ENCODE results near the gene SLC6A18. TPM values are rescaled to one million over a fixed set of nuclear protein-coding genes. Genes with fewer than 3 reads are reported as not detected.
"Not testable (repeated sequence)": the region's sequence is repeated elsewhere in the genome, so short reads cannot be mapped to it uniquely, and the experiment has no call there.

The SLC6A18 gene
- total and polyA plus RNA-seq, 10 of the 15 experiments (the other 5 are each of a cell fraction or from before 2014, with no cell fraction given) = not detected

DNA sequence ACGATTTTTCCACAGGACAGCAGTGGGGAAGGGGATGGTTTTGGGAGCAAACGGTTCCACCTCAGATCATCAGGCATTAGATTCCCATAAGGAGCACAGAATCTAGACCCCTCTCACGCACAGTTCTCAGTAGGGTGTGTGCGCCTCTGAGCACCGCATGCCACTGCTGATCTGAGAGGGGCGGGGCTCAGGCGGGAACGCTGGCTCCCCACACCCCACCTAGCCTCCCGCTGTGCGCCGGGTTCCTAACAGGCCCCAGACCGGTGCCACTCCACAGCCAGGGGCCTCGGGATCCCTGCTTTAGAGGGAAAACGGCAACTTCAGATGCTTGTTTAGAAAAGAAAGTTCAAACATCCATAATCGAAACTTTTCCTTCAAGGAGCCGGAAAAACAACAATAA is 49.3 kb downstream of the SLC6A18 start:
- Histone ChIP-seq H2AFZ (ENCODE audit: control insufficient read depth, low read depth, low read length) (no peak overlapping the region), H3K4me1 (ENCODE audit: control insufficient read depth, insufficient read depth, low read length) (no peaks in the 10 kb centered on the region), H3K27ac (ENCODE audit: control insufficient read depth, insufficient read depth) (no peak overlapping the region), H3K27me3 (replicated peaks in 1 of 2; ENCODE audit: control insufficient read depth in 2 of 2, insufficient read depth in 2 of 2, low read length in 1 of 2) (no peaks in the 10 kb centered on the region), H3K9ac (ENCODE audit: control insufficient read depth, insufficient read depth, low read length) (no peak overlapping the region), H3K9me3 (replicated peaks; ENCODE audit: control insufficient read depth, insufficient read depth, low read length) (no peaks in the 10 kb centered on the region; the same call in 2 of the 3 replicates), H3K79me2 (ENCODE audit: control insufficient read depth, insufficient read depth, low read length) (no peaks in the 10 kb centered on the region), H3K36me3 (ENCODE audit: control insufficient read depth in 2 of 2, insufficient read depth in 2 of 2, low read length in 1 of 2) (peaks cover 0 to 18% of the 10 kb centered on the region in 2 experiments; a peak in 2 of 4 replicates), H3K4me2 (ENCODE audit: control insufficient read depth, insufficient read depth) (no peak overlapping the region), H3K4me3 (no peak overlapping the region), H4K20me1 (ENCODE audit: control insufficient read depth, insufficient read depth) (no peaks in the 10 kb centered on the region; the same call in 1 of the 2 replicates)
- intact Hi-C loops (cut with micrococcal nuclease; ENCODE audit: unreplicated experiment) = no loop called here
- WGBS (ENCODE audit: insufficient coverage, insufficient replicate concordance, low lambda C conversion rate, missing lambda C conversion rate) = 61% methylated on average over 16 of the region's 16 CpGs
- FAIRE-seq (no peak), DNase-seq (ENCODE audit: low read depth, low spot score) (no peak), ATAC-seq (no peak)
- BruUV-seq (replicated peaks) = no TSS peak
- ChIA-PET CTCF (no interaction called here), POLR2A (no interaction called here), RAD21 (ENCODE audit: unreplicated experiment) (no interaction called here), SMC1A (ENCODE audit: uncharacterized antibody, unreplicated experiment) (no interaction called here)
- TF ChIP-seq, protein P1, sequence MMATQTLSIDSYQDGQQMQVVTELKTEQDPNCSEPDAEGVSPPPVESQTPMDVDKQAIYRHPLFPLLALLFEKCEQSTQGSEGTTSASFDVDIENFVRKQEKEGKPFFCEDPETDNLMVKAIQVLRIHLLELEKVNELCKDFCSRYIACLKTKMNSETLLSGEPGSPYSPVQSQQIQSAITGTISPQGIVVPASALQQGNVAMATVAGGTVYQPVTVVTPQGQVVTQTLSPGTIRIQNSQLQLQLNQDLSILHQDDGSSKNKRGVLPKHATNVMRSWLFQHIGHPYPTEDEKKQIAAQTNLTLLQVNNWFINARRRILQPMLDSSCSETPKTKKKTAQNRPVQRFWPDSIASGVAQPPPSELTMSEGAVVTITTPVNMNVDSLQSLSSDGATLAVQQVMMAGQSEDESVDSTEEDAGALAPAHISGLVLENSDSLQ (IDR thresholded peaks at IDR 0.05) = no peak
- TF ChIP-seq POU2F2 (IDR thresholded peaks at IDR 0.05; ENCODE audit: borderline replicate concordance, low read depth, low read length) (no peak), EZH2 (IDR thresholded peaks at IDR 0.05; ENCODE audit: borderline replicate concordance, control insufficient read depth, low read depth, low read length) (no peak), CHD2 (IDR thresholded peaks at IDR 0.05; ENCODE audit: borderline replicate concordance, low read depth, low read length) (no peak), BCL11A (IDR thresholded peaks at IDR 0.05; ENCODE audit: low read depth, low read length) (no peak), RAD21 (IDR thresholded peaks at IDR 0.05; ENCODE audit: insufficient read depth, low read depth, low read length) (no peak), POLR2AphosphoS5 (IDR thresholded peaks at IDR 0.05; ENCODE audit: low read length) (no peak), SREBF2 (IDR thresholded peaks at IDR 0.05; ENCODE audit: low read length) (no peak), PAX8 (IDR thresholded peaks at IDR 0.05) (no peak), RCOR1 (conservative IDR thresholded peaks at IDR 0.05; ENCODE audit: low read depth, low read length) (no peak), SMC3 (IDR thresholded peaks at IDR 0.05; ENCODE audit: borderline replicate concordance, low read length) (no peak)
- TF ChIP-seq, protein P2, sequence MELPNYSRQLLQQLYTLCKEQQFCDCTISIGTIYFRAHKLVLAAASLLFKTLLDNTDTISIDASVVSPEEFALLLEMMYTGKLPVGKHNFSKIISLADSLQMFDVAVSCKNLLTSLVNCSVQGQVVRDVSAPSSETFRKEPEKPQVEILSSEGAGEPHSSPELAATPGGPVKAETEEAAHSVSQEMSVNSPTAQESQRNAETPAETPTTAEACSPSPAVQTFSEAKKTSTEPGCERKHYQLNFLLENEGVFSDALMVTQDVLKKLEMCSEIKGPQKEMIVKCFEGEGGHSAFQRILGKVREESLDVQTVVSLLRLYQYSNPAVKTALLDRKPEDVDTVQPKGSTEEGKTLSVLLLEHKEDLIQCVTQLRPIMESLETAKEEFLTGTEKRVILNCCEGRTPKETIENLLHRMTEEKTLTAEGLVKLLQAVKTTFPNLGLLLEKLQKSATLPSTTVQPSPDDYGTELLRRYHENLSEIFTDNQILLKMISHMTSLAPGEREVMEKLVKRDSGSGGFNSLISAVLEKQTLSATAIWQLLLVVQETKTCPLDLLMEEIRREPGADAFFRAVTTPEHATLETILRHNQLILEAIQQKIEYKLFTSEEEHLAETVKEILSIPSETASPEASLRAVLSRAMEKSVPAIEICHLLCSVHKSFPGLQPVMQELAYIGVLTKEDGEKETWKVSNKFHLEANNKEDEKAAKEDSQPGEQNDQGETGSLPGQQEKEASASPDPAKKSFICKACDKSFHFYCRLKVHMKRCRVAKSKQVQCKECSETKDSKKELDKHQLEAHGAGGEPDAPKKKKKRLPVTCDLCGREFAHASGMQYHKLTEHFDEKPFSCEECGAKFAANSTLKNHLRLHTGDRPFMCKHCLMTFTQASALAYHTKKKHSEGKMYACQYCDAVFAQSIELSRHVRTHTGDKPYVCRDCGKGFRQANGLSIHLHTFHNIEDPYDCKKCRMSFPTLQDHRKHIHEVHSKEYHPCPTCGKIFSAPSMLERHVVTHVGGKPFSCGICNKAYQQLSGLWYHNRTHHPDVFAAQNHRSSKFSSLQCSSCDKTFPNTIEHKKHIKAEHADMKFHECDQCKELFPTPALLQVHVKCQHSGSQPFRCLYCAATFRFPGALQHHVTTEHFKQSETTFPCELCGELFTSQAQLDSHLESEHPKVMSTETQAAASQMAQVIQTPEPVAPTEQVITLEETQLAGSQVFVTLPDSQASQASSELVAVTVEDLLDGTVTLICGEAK (IDR thresholded peaks at IDR 0.05; ENCODE audit: borderline replicate concordance) = no peak
- in situ Hi-C loops (cut with MboI) = no loop called here

DNA sequence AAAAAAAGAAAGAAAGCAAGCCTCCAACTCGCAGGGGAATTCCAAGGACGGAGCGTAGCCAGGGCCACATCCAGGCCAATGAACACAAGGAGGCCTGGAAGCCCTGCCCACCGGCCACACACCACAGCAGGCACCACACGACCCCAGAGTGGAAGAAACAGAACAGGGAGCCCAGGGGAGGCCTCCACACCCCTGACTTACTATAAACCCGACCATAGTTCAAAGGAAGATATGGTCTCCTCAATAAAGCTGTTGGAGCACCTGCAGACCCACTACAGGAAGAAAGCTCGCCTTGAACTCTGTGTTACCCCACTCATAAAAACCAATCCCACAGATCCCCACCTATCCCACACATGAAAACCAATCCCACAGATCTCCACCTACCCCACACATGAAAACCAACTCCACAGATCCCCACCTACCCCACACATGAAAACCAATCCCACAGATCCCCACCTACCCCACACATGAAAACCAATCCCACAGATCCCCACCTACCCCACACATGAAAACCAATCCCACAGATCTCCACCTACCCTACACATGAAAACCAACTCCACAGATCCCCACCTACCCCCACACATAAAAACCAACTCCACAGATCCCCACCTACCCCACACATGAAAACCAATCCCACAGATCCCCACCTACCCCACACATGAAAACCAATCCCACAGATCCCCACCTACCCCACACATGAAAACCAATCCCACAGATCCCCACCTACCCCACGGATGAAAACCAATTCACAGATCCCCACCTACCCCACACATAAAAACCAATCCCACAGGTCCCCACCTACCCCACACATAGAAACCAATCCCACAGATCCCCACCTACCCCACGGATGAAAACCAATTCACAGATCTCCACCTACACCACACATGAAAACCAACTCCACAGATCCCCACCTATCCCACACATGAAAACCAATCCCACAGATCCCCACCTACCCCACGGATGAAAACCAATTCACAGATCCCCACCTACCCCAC is 50.5 kb downstream of the SLC6A18 start:
- FAIRE-seq; H4K20me1 ChIP-seq (ENCODE audit: control insufficient read depth, insufficient read depth); POLR2A ChIA-PET; H3K9ac ChIP-seq (ENCODE audit: control insufficient read depth, insufficient read depth, low read length); in situ Hi-C loops (cut with MboI); H3K4me1 ChIP-seq (ENCODE audit: control insufficient read depth, insufficient read depth, low read length); H3K4me2 ChIP-seq (ENCODE audit: control insufficient read depth, insufficient read depth); H2AFZ ChIP-seq (ENCODE audit: control insufficient read depth, low read depth, low read length); DNase-seq (ENCODE audit: low read depth, low spot score); H3K9me3 ChIP-seq (replicated peaks; ENCODE audit: control insufficient read depth, insufficient read depth, low read length); RAD21 ChIA-PET (ENCODE audit: unreplicated experiment); H3K79me2 ChIP-seq (ENCODE audit: control insufficient read depth, insufficient read depth, low read length); intact Hi-C loops (cut with micrococcal nuclease; ENCODE audit: unreplicated experiment); H3K4me3 ChIP-seq; H3K27me3 ChIP-seq (replicated peaks in 1 of 2; ENCODE audit: control insufficient read depth in 2 of 2, insufficient read depth in 2 of 2, low read length in 1 of 2); H3K27ac ChIP-seq (ENCODE audit: control insufficient read depth, insufficient read depth); SMC1A ChIA-PET (ENCODE audit: uncharacterized antibody, unreplicated experiment); ATAC-seq; CTCF ChIA-PET; BruUV-seq (replicated peaks): not testable (repeated sequence)
- peaks cover 0 to 19% of the 10 kb centered on the region in 2 experiments; a peak in 2 of 4 replicates for H3K36me3 ChIP-seq (ENCODE audit: control insufficient read depth in 2 of 2, insufficient read depth in 2 of 2, low read length in 1 of 2)
- WGBS (ENCODE audit: insufficient coverage, insufficient replicate concordance, low lambda C conversion rate, missing lambda C conversion rate) = 39% methylated on average over 9 of the region's 10 CpGs
